HepG2 (cell line): ENCODE data around the gene DNAJB12.
"Not testable (repeated sequence)": the region's sequence is repeated elsewhere in the genome, so short reads cannot be mapped to it uniquely, and the experiment has no call there.

Experiments
- BHLHE40 ChIP-seq: IDR thresholded peaks from 2 replicates; pipeline ENCODE4 v1.6.1; 2011; ENCODE audit warnings: low read length, improper control_type of control experiment
- BRD4 ChIP-seq: sonication (generic); formaldehyde crosslinking; IDR thresholded peaks from 2 replicates; pipeline ENCODE4 v1.4.0; 2020; ENCODE audit warnings: missing genetic modification reagents
- HDAC2 ChIP-seq: sonication (generic); formaldehyde crosslinking; IDR thresholded peaks from 2 replicates; pipeline ENCODE4 v1.4.0; 2020; ENCODE audit warnings: missing genetic modification reagents
- RAD21 ChIP-seq: fragments of 450-650 bp; formaldehyde crosslinking; IDR thresholded peaks from 2 replicates; pipeline ENCODE4 v1.5.0; 2020; ENCODE audit warnings: mild to moderate bottlenecking
- SIN3A ChIP-seq: IDR thresholded peaks from 2 replicates; pipeline ENCODE4 v1.6.1; 2011; ENCODE audit warnings: low read depth, mild to moderate bottlenecking, control low read depth, low read length, borderline replicate concordance
- ZNF230 ChIP-seq: sonication (generic); formaldehyde crosslinking; IDR thresholded peaks from 2 replicates; pipeline ENCODE4 v1.4.0; 2020; ENCODE audit warnings: mild to moderate bottlenecking, missing genetic modification reagents
- ZNF577 ChIP-seq: sonication (generic); formaldehyde crosslinking; IDR thresholded peaks from 2 replicates; pipeline ENCODE4 v1.4.0; 2020; ENCODE audit warnings: mild to moderate bottlenecking, low read depth, missing genetic modification reagents, borderline replicate concordance

- not testable (repeated sequence) for TF ChIP-seq BHLHE40; ZNF577 (CRISPR knock-in tag); HDAC2 (CRISPR knock-in tag); SIN3A; ZNF230 (CRISPR knock-in tag); BRD4; RAD21 (CRISPR knock-in tag)
Measured at GRCh38 chr10:72307711-72308110, 47.0 kb downstream of the DNAJB12 start.
